Upper lobe of left lung (tissue), 6 donors: Measurements from ENCODE around the gene LYPD6. TPM values are rescaled to one million over a fixed set of nuclear protein-coding genes. Genes with fewer than 3 reads are reported as not detected.

Source experiments
- ATAC-seq, 2 donors: fragments of 200-7000 bp; cut with Tn5 transposase; one replicate each; pipeline ENCODE4 v1.9.1; 2022; ENCODE audit warnings: mild to moderate bottlenecking in 2 of 2, moderate library complexity in 2 of 2; ENCODE audit not compliant: low FRiP score in 2 of 2
- DNase-seq, 2 donors: peaks; one replicate each; pipeline ENCODE4 v3.0.0-alpha.2; 2019 to 2020
- H3K27ac ChIP-seq, 4 donors: fragments of 200-600 bp; sonication (generic); one replicate each; pipeline ENCODE4 v1.5.1; 2016 to 2019
- H3K27me3 ChIP-seq, 4 donors: fragments of 200-600 bp; sonication (generic); one replicate each; pipeline ENCODE4 v1.5.1; 2017 to 2019
- H3K36me3 ChIP-seq, 4 donors: fragments of 200-600 bp; sonication (generic); one replicate each; pipeline ENCODE4 v1.5.1; 2016 to 2019
- H3K4me1 ChIP-seq, 4 donors: fragments of 200-600 bp; sonication (generic); one replicate each; pipeline ENCODE4 v1.5.1; 2018 to 2019
- H3K4me3 ChIP-seq, 4 donors: fragments of 200-600 bp; sonication (generic); one replicate each; pipeline ENCODE4 v1.5.1; 2017 to 2019; ENCODE audit warnings: mild to moderate bottlenecking in 2 of 4, moderate library complexity in 1 of 4
- H3K9me3 ChIP-seq, 4 donors: fragments of 200-600 bp; sonication (generic); one replicate each; pipeline ENCODE4 v1.5.1; 2018 to 2019
- CTCF ChIP-seq, 6 experiments: fragments of 450-650 bp in 4 of 6; fragments of 200-600 bp in 2 of 6; sonication (generic) in 2 of 6; IDR thresholded peaks; one replicate each; pipeline ENCODE4 v1.5.1; 2016 to 2019; ENCODE audit warnings: antibody characterized with exemption in 6 of 6
- EP300 ChIP-seq, 4 donors: sonication (generic); formaldehyde crosslinking; IDR thresholded peaks; one replicate each; pipeline ENCODE4 v1.5.1; 2017; ENCODE audit warnings: antibody characterized with exemption in 4 of 4, control low read depth in 2 of 4
- POLR2A ChIP-seq, 4 donors: fragments of 450-650 bp; IDR thresholded peaks; one replicate each; pipeline ENCODE4 v1.5.1; 2016 to 2017; ENCODE audit warnings: antibody characterized with exemption in 4 of 4, mild to moderate bottlenecking in 2 of 4
- POLR2AphosphoS5 ChIP-seq, 2 donors: sonication (generic); formaldehyde crosslinking; IDR thresholded peaks; one replicate each; pipeline ENCODE4 v1.5.1; 2017; ENCODE audit warnings: antibody characterized with exemption in 2 of 2
- WGBS, 2 donors: methylation state at CpG; one replicate each; pipeline ENCODE4 v1.1.5; 2017 to 2018; 5-methylcytosine and 5-hydroxymethylcytosine counted together
- total RNA-seq, 6 donors: library from RNA; depleted of rRNA in 4 of 6; stranded (reverse); fragments of >200 nt in 4 of 6; gene quantifications; one replicate each; pipeline versions ENCODE4 v1.1.0 to v1.2.1, GENCODE V29; 2016 to 2021
- donor health status: DM: no; HTN: no; CAD: no; lungs with moderate emphysema.
- donor health status: DM: no; HTN: yes; CAD: no; lungs with severe emphysema.

Gene LYPD6
- total RNA-seq, 6 donors from 2014 or later, result 0.09 to 0.89 (median 0.33) TPM; not detected in 1

GRCh38 chr2:149393614-149394013 is 63.2 kb downstream of the LYPD6 start:
- no peak for ATAC-seq
- no peak for DNase-seq

GRCh38 chr2:149394864-149395263 is 64.5 kb downstream of the LYPD6 start:
- DNase-seq (no peak), ATAC-seq (no peak)
- no peak overlapping the region for H3K4me3 ChIP-seq
- no peaks in the 10 kb centered on the region for H3K4me1 ChIP-seq
- 90 to 94% methylated on average over 2 of the region's 2 CpGs for WGBS, 2 donors
- no peaks in the 10 kb centered on the region for H3K27me3 ChIP-seq
- no peak overlapping the region for H3K27ac ChIP-seq
- TF ChIP-seq POLR2AphosphoS5 (IDR thresholded peaks at IDR 0.05) (no peak), POLR2A (IDR thresholded peaks at IDR 0.05) (no peak), EP300 (IDR thresholded peaks at IDR 0.05) (no peak), CTCF (IDR thresholded peaks at IDR 0.05) (no peak)
- H3K36me3 ChIP-seq, result no peaks in the 10 kb centered on the region
- H3K9me3 ChIP-seq, result no peaks in the 10 kb centered on the region

More at GRCh38 chr2:149393614-149394013, 63.2 kb downstream of the LYPD6 start:
- no peak for TF ChIP-seq POLR2AphosphoS5 (IDR thresholded peaks at IDR 0.05)
- TF ChIP-seq POLR2A (IDR thresholded peaks at IDR 0.05), result no peak
- TF ChIP-seq CTCF (IDR thresholded peaks at IDR 0.05), result no peak
- TF ChIP-seq EP300 (IDR thresholded peaks at IDR 0.05), result no peak
- H3K36me3 ChIP-seq, result no peaks in the 10 kb centered on the region
- no peak overlapping the region for H3K27ac ChIP-seq
- 90 to 93% methylated on average over 4 of the region's 4 CpGs for WGBS, 2 donors
- no peak overlapping the region for H3K4me3 ChIP-seq
- H3K27me3 ChIP-seq, result no peaks in the 10 kb centered on the region
- no peaks in the 10 kb centered on the region for H3K4me1 ChIP-seq
- no peaks in the 10 kb centered on the region for H3K9me3 ChIP-seq

- 40 to 49% methylated on average over 10 to 13 of the region's 13 CpGs for WGBS, 2 donors
- Histone ChIP-seq H3K9me3 (peaks cover 0 to 3% (median 0%) of the 10 kb centered on the region in 4 donors), H3K27me3 (no peaks in the 10 kb centered on the region), H3K27ac (no peak overlapping the region), H3K36me3 (no peaks in the 10 kb centered on the region), H3K4me3 (no peak overlapping the region), H3K4me1 (no peaks in the 10 kb centered on the region)
- DNase-seq (no peak), ATAC-seq (no peak)
- no peak for TF ChIP-seq CTCF (IDR thresholded peaks at IDR 0.05)
- TF ChIP-seq POLR2AphosphoS5 (IDR thresholded peaks at IDR 0.05), result no peak
- TF ChIP-seq POLR2A (IDR thresholded peaks at IDR 0.05), result no peak
- TF ChIP-seq EP300 (IDR thresholded peaks at IDR 0.05), result no peak
Measured at GRCh38 chr2:149399934-149400615, 69.7 kb downstream of the LYPD6 start.

- Histone ChIP-seq H3K4me3 (no peak overlapping the region), H3K27me3 (no peaks in the 10 kb centered on the region), H3K9me3 (peaks cover 0 to 3% (median 0%) of the 10 kb centered on the region in 4 donors), H3K36me3 (no peaks in the 10 kb centered on the region), H3K27ac (no peak overlapping the region), H3K4me1 (no peaks in the 10 kb centered on the region)
- ATAC-seq, result no peak
- 90 to 97% methylated on average over 2 of the region's 2 CpGs for WGBS, 2 donors
- TF ChIP-seq POLR2A (IDR thresholded peaks at IDR 0.05) (no peak), EP300 (IDR thresholded peaks at IDR 0.05) (no peak), CTCF (IDR thresholded peaks at IDR 0.05) (no peak), POLR2AphosphoS5 (IDR thresholded peaks at IDR 0.05) (no peak)
- no peak for DNase-seq
Measured at GRCh38 chr2:149400997-149401396, 70.6 kb downstream of the LYPD6 start.

GRCh38 chr2:149409506-149409905 is 79.1 kb downstream of the LYPD6 start:
- no peaks in the 10 kb centered on the region for H3K4me1 ChIP-seq
- H3K27me3 ChIP-seq, result no peaks in the 10 kb centered on the region
- H3K4me3 ChIP-seq, result no peak overlapping the region
- DNase-seq, result no peak
- 85 to 96% methylated on average over 3 of the region's 3 CpGs for WGBS, 2 donors
- ATAC-seq, result no peak
- no peaks in the 10 kb centered on the region for H3K9me3 ChIP-seq
- H3K27ac ChIP-seq, result no peak overlapping the region
- no peak for TF ChIP-seq POLR2AphosphoS5 (IDR thresholded peaks at IDR 0.05)
- TF ChIP-seq POLR2A (IDR thresholded peaks at IDR 0.05), result no peak
- no peak for TF ChIP-seq CTCF (IDR thresholded peaks at IDR 0.05)
- H3K36me3 ChIP-seq, result no peaks in the 10 kb centered on the region
